Stimulated activated CD4-positive, alpha-beta T cell treated with anti-CD3 and anti-CD28 coated beads, TNF-alpha, amount 100 ng/mL, for 48 hours (primary cell): Measurements from ENCODE around the gene TSGA10IP.

Experiments
- DNase-seq, 3 donors: peaks; one replicate each; pipeline ENCODE4 v3.0.0-alpha.2; 2020; ENCODE audit warnings: low read depth in 3 of 3

TSGA10IP gene

GRCh38 chr11:65977621-65978390 is 32.5 kb downstream of the TSGA10IP start:
- DNase-seq: no peak

- DNase-seq: no peak
Measured at GRCh38 chr11:65978391-65979238, 33.3 kb downstream of the TSGA10IP start.

- DNase-seq: no peak
Measured at GRCh38 chr11:65979261-65979759, 34.0 kb downstream of the TSGA10IP start.

- DNase-seq: no peak
Measured at GRCh38 chr11:65981101-65981740, 35.9 kb downstream of the TSGA10IP start.

GRCh38 chr11:65981972-65982823 is 36.9 kb downstream of the TSGA10IP start:
- DNase-seq: no peak

- no peak for DNase-seq
Measured at GRCh38 chr11:65982824-65983588, 37.7 kb downstream of the TSGA10IP start.

GRCh38 chr11:65983589-65983987 is 38.3 kb downstream of the TSGA10IP start:
- DNase-seq: no peak

GRCh38 chr11:65987336-65987735 is 42.1 kb downstream of the TSGA10IP start:
- DNase-seq: no peak

GRCh38 chr11:65988791-65989592 is 43.7 kb downstream of the TSGA10IP start:
- DNase-seq: peak; percentile 84 to 87 (median 84)

GRCh38 chr11:65992056-65992455 is 46.8 kb downstream of the TSGA10IP start:
- no peak for DNase-seq

GRCh38 chr11:65997286-65997685 is 52.0 kb downstream of the TSGA10IP start:
- DNase-seq: no peak

GRCh38 chr11:66001942-66002647 is 56.8 kb downstream of the TSGA10IP start, which contains the start of the genes BANF1 and EIF1AD:
Gene BANF1 (plus strand): TSS chr11:66002503. CDS start chr11:66003251, 748 bp downstream.
Gene EIF1AD (minus strand): TSS chr11:66002157. CDS start chr11:66000389, 1,768 bp downstream.
- DNase-seq: peak; percentile 83 to 93 (median 90)

- peak in 1 of 3 donors; percentile 55 for DNase-seq
Measured at GRCh38 chr11:66002648-66003225, 57.5 kb downstream of the TSGA10IP start.

GRCh38 chr11:66003291-66003690 is 58.0 kb downstream of the TSGA10IP start:
- DNase-seq: no peak

GRCh38 chr11:66004186-66004585 is 58.9 kb downstream of the TSGA10IP start:
- DNase-seq: no peak

- DNase-seq: no peak
Measured at GRCh38 chr11:66006134-66006890, 61.0 kb downstream of the TSGA10IP start.

- DNase-seq: no peak
Measured at GRCh38 chr11:66006891-66007176, 61.6 kb downstream of the TSGA10IP start.

GRCh38 chr11:66007201-66007634 is 61.9 kb downstream of the TSGA10IP start:
- DNase-seq: no peak
